Lung (tissue), 12 donors: ENCODE data around the gene SLC28A3. TPM values are rescaled to one million over a fixed set of nuclear protein-coding genes. Genes with fewer than 3 reads are reported as not detected.
A peak's percentile ranks its signal among the peaks of the same experiment; 100 is the strongest.

Experiments
- ATAC-seq: fragments of 200-7000 bp; cut with Tn5 transposase; one replicate; pipeline ENCODE4 v1.9.1; 2020; ENCODE audit warnings: moderate number of reproducible peaks; ENCODE audit not compliant: insufficient read depth, low FRiP score
- DNase-seq, 3 donors: peaks; one replicate each; pipeline ENCODE4 v3.0.0-alpha.2; 2013 to 2017
- H3K27ac ChIP-seq, 2 donors: one replicate each; pipeline ENCODE4 v1.5.1; 2013; ENCODE audit warnings: mild to moderate bottlenecking in 2 of 2, moderate library complexity in 2 of 2, control low read depth in 1 of 2, inconsistent platforms in 1 of 2, low read depth in 1 of 2, low read length in 1 of 2
- H3K27me3 ChIP-seq, 3 donors: one replicate each; pipeline ENCODE4 v1.5.1; 2013; ENCODE audit warnings: low read length in 2 of 3; ENCODE audit not compliant: control insufficient read depth in 3 of 3, insufficient read depth in 3 of 3
- H3K36me3 ChIP-seq, 4 donors: one replicate each; pipeline ENCODE4 v1.5.1; 2013; ENCODE audit warnings: low read length in 4 of 4, mild to moderate bottlenecking in 1 of 4, moderate library complexity in 1 of 4; ENCODE audit not compliant: control insufficient read depth in 4 of 4, insufficient read depth in 4 of 4
- H3K4me1 ChIP-seq, 5 donors: one replicate each; pipeline ENCODE4 v1.5.1; 2013; ENCODE audit warnings: low read length in 5 of 5, mild to moderate bottlenecking in 2 of 5, moderate library complexity in 1 of 5; ENCODE audit not compliant: control insufficient read depth in 5 of 5, insufficient read depth in 5 of 5
- H3K4me3 ChIP-seq: one replicate; pipeline ENCODE4 v1.5.1; 2013; ENCODE audit warnings: mild to moderate bottlenecking, control low read depth, moderate library complexity
- H3K9ac ChIP-seq, 2 donors: one replicate each; pipeline ENCODE4 v1.5.1; 2013; ENCODE audit warnings: low read length in 2 of 2, control low read depth in 1 of 2; ENCODE audit not compliant: insufficient read depth in 1 of 2
- H3K9me3 ChIP-seq, 4 donors: one replicate each; pipeline ENCODE4 v1.5.1; 2013; ENCODE audit warnings: low read length in 3 of 4, mild to moderate bottlenecking in 1 of 4, moderate library complexity in 1 of 4; ENCODE audit not compliant: control insufficient read depth in 4 of 4, insufficient read depth in 3 of 4
- CTCF ChIP-seq: IDR thresholded peaks from 2 replicates; pipeline ENCODE4 v1.5.1; 2012; ENCODE audit warnings: mild to moderate bottlenecking; ENCODE audit errors: control extremely low read depth, extremely low read depth
- WGBS, 2 donors: extraction: QIAGEN DNeasy Blood & Tissue Kit; methylation state at CpG; one replicate each; pipeline ENCODE4 v1.1.7; 2013; 5-methylcytosine and 5-hydroxymethylcytosine counted together
- polyA plus RNA-seq, 2 donors: library from polyadenylated mRNA; stranded (reverse); fragments of 200-250 nt; gene quantifications; one replicate each; pipeline ENCODE4 v1.2.1, GENCODE V29; 2013
- total RNA-seq, 2 donors: library from RNA; depleted of rRNA in 1 of 2; stranded (reverse); fragments of >200 nt in 1 of 2; gene quantifications; one replicate each; pipeline ENCODE4 v1.2.1, GENCODE V29; 2014 to 2021
- donor health status: control.
- donor health status: control.
- donor health status: Bipolar disorder and iron deficiency.
- donor health status: healthy.
- donor health status: DM: yes; HTN: yes; CAD: no.

SLC28A3 gene
- total and polyA plus RNA-seq, 4 donors = 0.59 to 4.0 (median 0.88) TPM

- 62 to 72% methylated on average over 2 of the region's 2 CpGs for WGBS, 2 donors
- no peak for DNase-seq
- Histone ChIP-seq H3K4me3 (no peak overlapping the region), H3K9me3 (no peaks in the 10 kb centered on the region), H3K36me3 (no peaks in the 10 kb centered on the region), H3K9ac (no peak overlapping the region), H3K4me1 (no peaks in the 10 kb centered on the region), H3K27me3 (no peaks in the 10 kb centered on the region), H3K27ac (no peak overlapping the region)
- no peak for ATAC-seq
- TF ChIP-seq CTCF = no peak
Observed at GRCh38 chr9:84318981-84319380, 21.6 kb downstream of the SLC28A3 start.

- 93 to 95% methylated on average over 2 of the region's 2 CpGs for WGBS, 2 donors
- no peaks in the 10 kb centered on the region for H3K9me3 ChIP-seq
- H3K9ac ChIP-seq = no peak overlapping the region
- no peak overlapping the region for H3K4me3 ChIP-seq
- DNase-seq (no peak), ATAC-seq (no peak)
- H3K27ac ChIP-seq = no peak overlapping the region
- no peaks in the 10 kb centered on the region for H3K36me3 ChIP-seq
- H3K4me1 ChIP-seq = no peaks in the 10 kb centered on the region
- TF ChIP-seq CTCF = no peak
- no peaks in the 10 kb centered on the region for H3K27me3 ChIP-seq
Observed at GRCh38 chr9:84317563-84317962, 23.0 kb downstream of the SLC28A3 start.

GRCh38 chr9:84315278-84315877 is 25.2 kb downstream of the SLC28A3 start:
- Histone ChIP-seq H3K27me3 (no peaks in the 10 kb centered on the region), H3K27ac (no peak overlapping the region), H3K36me3 (no peaks in the 10 kb centered on the region), H3K9me3 (no peaks in the 10 kb centered on the region), H3K9ac (no peak overlapping the region), H3K4me3 (no peak overlapping the region), H3K4me1 (no peaks in the 10 kb centered on the region)
- 11 to 15% methylated on average over 8 of the region's 8 CpGs for WGBS, 2 donors
- DNase-seq (peak; percentile 63 to 77 (median 69)), ATAC-seq (no peak)
- peak; percentile 41 for TF ChIP-seq CTCF

- no peaks in the 10 kb centered on the region for H3K4me1 ChIP-seq
- no peaks in the 10 kb centered on the region for H3K36me3 ChIP-seq
- H3K9ac ChIP-seq = no peak overlapping the region
- 27 to 37% methylated on average over 2 of the region's 2 CpGs for WGBS, 2 donors
- no peaks in the 10 kb centered on the region for H3K27me3 ChIP-seq
- H3K4me3 ChIP-seq = no peak overlapping the region
- no peak for ATAC-seq
- TF ChIP-seq CTCF = no peak
- no peak for DNase-seq
- H3K9me3 ChIP-seq = no peaks in the 10 kb centered on the region
- H3K27ac ChIP-seq = no peak overlapping the region
Observed at GRCh38 chr9:84314306-84314705, 26.3 kb downstream of the SLC28A3 start.
